HG02970 (cell line): ENCODE data around the gene EXOC1L.
"Not testable (repeated sequence)": the region's sequence is repeated elsewhere in the genome, so short reads cannot be mapped to it uniquely, and the experiment has no call there.

Experiments used
- ATAC-seq: cut with Tn5 transposase; IDR thresholded peaks from one replicate; pipeline ENCODE4 v1.9.1; 2021; ENCODE audit warnings: mild to moderate bottlenecking, moderate library complexity, moderate number of reproducible peaks; ENCODE audit not compliant: unreplicated experiment, low FRiP score

The EXOC1L gene

DNA sequence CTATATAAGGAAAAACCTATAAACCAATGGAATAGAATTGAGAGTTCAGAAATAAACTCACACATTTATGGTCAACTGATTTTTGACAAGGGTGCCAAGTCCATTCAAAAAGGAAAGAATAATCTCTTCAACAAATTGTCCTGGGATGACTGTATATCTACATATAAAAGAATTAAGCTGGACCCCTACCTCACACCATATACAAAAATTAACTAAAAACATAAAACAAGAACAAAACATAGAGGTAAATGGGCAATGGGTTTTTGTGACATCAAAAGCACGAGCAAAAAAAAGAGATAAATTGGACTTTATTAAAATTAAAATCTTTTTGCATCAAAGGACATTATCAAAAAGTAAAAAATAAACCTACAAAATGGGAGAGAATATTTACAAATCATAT, 18.3 kb downstream of the EXOC1L start:
- ATAC-seq = no peak

- ATAC-seq = no peak
Observed at GRCh38 chr4:55838356-55838755, 18.8 kb downstream of the EXOC1L start.

DNA sequence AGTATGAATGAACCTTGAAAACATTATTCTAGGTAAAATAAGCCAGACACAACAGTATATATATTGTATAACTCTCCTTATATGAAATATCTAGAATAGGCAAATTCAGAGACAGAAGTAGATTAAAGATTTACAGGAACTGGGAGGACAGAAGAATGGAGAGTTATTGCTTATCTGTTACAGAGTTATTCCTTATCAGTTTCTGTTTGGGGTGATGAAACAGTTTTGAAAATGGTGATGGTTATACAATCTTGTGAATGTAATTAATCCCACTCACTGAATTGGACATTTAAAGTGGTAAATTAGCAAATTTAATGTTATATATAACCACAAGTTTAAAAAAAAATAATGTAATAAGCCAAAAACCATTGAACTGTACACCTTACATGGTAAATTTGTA, 19.4 kb downstream of the EXOC1L start:
- ATAC-seq = no peak

GRCh38 chr4:55840956-55841355, 21.4 kb downstream of the EXOC1L start:
- ATAC-seq = no peak

GRCh38 chr4:55841373-55842239, 22.0 kb downstream of the EXOC1L start:
- not testable (repeated sequence) for ATAC-seq

DNA sequence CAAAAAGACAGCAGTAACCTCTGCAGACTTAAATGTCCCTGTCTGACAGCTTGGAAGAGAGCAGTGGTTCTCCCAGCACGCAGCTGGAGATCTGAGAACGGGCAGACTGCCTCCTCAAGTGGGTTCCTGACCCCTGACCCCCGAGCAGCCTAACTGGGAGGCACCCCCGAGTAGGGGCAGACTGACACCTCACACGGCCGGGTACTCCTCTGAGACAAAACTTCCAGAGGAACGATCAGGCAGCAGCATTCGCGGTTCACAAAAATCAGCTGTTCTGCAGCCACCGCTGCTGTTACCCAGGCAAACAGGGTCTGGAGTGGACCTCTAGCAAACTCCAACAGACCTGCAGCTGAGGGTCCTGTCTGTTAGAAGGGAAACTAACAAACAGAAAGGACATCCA, 22.7 kb downstream of the EXOC1L start:
- not testable (repeated sequence) for ATAC-seq

DNA sequence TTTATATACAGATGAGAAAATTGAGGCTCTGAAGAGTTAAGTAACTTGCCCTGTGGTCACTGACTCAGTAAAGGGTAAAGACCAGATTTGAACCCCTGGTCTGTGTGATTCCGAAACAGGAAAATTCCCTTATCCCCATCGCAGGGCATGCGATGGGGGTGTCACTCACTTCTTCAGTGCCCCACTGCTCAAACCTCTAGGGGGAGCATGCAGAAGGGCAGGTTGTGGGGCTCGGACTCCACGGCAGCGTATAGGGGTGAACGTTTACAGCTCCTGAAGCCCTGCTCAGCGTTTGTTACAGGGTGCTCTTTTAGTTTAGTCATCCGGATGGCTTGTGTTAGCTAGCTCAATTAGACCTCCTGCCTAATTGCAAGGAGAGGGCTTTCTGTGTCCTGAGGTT, 30.1 kb downstream of the EXOC1L start:
- ATAC-seq = no peak

DNA sequence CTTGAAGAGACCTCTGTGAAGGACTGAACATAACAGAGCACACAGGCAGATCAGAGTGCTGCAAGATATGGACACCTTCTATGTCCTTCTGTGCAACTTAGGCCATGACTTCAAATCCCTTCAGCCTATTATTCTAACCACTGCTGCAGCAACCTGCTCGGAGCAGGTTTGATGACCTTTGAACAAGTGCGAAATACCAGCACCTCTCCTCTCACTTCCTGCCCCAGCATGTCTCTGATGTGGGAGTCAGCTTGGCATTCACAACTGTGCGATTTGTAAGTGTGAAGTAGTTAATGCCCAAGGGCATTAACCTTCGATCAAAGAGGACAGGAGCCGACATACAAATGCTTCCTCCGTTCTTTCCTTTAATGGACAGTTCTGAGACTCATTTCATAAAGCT, 32.3 kb downstream of the EXOC1L start:
- ATAC-seq = no peak

GRCh38 chr4:55853484-55854046, 34.0 kb downstream of the EXOC1L start, which contains the start of gene EXOC1:
TSS of gene EXOC1 (plus strand) at chr4:55853648. CDS start at chr4:55858324, 4,676 bp downstream.
- ATAC-seq = peak; percentile 99

- no peak for ATAC-seq
Observed at GRCh38 chr4:55854129-55854528, 34.5 kb downstream of the EXOC1L start.

DNA sequence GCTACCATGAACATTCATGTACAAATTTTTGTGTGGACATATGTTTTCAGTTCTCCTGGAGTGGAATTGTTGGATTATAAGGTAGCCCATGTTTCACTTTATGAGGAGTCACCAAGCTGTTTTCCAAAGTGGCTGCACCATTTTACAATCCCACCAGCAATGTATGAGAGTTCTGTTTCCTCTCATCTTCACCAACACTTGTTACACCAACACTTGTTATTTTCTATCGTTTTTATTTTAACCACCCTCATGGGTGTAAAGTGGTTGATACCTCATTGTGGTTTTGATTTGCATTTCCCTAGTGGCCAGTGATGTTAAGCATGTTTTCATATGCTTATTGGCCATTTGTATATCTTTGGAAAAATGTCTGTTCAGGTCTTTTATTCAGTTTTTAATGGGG, 38.0 kb downstream of the EXOC1L start:
- no peak for ATAC-seq

DNA sequence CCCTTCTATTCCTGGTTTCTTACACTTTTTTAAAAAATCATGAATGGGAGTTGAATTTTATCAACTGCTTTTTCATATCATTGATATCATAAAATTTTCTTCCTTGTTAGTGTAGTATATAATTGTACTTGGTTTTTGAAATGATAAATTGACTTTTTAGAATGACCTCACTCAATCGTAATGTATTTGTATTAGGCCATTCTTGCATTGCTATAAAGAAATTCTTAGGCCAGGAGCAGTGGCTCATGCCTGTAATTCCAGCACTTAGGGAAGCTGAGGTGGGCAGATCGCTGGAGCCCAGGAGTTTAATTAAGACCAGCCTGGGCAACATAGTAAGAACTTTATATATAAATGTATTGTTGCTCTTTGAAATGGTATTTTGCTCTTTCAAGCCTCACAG, 40.1 kb downstream of the EXOC1L start:
- no peak for ATAC-seq

DNA sequence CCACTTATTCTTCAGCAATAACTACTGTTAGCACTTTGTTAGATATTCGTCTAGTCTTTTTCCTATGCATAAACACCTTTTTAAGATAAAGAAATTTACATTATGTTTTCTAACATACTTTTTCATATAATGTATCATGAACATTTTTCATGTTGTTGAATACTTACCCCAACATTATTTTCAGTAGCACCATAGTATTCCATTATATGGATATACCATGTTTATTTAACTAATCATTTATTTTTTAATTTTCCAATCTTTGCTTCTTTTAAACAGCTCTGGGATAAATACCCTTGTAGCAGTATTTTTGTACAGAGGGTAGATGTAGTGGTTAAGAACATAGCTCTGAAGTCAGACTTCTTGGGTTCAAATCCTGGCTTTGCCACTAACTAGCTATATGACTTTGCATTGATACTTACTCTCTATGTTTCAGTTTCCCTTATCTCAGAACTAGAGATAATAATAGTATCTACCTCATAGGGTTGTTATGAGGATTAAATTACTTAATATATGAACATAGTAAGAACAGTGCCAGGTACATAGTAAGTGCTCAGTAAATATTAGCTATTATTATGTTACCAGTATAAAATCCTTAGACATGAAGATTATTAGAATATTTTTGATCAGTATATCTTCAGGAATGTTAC, 45.1 kb downstream of the EXOC1L start:
- ATAC-seq = no peak

DNA sequence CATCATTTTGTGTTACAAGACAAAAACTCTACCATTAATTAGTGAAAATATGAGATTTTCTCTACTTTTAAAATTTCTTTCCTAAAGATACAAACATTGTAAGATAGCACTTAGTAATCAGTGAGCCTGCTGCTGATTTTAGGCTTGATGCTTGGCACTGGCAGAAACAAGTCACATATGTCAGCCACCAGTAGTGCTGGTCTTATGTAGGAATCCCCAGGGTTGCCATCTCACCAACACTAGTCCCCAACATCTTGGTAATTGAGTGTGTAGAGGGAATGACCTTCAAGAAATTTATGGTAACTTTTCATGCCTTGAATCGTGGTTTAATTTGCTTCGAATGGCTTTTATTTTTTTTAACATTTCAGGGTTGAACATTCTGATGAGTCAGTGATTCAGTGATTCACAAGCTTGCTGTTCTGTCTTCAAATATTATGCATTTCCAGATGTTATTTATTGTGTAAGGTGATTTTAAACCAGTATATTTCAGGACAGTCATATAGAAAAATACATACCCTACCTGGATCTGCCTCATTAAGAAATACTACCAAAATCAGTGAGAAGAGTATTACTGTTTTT, 45.7 kb downstream of the EXOC1L start:
- ATAC-seq = no peak

DNA sequence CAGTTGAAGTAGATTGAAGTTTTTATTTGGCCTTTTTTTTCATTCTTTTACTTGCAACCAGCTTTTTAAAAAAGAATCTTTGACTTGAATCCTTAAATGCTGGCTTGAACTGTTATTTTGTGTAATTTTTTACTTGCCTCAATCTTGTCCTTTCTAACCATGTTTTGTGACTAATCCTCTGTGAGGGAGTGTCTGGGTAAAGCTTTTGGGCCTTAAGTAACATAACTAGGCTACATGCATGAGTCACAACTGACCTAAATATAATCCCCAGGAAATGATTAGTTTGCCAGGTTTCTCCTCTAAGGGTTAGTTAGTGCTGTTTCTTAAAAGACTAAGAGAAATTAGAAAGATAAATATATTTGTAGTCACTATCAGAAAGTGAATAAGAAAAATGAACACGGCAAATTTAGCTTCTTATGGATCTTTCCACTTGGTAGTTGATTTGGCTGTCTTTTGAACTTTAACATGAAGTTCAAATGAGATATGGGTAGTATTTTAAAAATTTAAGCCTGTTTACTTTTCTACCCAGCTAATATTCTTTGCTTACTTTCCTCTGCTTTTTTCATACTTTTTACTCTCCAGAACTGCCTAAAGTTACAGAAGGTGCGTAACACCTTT, 46.8 kb downstream of the EXOC1L start:
- ATAC-seq = peak; percentile 66

DNA sequence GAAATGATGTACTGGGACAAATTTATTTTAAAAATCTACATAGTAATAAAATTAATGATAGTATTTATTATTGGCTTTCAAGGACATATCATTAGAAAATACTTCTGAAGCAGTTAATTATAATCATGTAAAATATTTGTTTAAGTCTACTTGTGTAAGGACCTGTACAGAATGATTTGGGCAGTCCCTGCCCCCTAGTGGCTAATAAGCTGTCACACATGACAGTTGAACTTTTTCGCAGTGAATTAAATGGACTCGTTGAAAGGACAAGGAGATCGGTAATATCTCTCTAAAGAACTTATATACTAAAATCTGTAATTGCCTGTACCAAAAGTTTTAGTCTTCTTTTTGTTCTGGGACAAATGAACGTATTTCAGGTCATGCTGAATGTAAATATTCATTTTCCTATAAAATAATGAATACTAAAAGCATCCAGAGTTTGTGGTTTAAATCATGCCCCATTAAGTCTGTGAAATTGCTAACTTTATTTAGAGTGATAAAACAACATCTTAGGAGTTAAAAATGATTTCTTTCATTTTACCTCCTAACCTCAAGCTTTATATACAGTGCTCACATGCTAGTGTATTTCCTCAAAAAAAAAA, 47.5 kb downstream of the EXOC1L start:
- peak; percentile 73 for ATAC-seq

DNA sequence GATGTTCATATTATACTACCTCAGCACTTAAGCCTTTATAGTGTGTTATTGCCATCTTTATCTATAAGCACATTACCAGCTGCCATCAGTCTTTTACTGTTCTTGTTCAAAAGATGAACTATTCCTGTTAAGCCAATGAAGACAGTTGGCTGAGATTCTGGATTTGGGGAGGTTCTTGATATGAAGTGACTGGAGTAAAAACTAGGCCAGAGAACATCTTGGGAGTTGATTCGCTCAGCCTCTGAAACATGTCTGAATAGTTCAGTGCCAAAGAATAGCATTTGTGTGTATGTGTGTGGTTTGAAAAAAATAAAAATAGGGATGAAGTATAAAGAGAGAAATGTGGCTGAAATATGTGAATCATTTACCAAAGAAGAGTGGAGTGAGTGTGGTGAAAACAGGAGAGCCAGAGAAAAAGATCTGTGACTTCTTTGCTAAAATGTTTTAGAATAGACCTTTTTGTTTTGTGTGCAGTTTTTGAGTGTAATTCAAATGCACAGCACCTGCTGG, 49.0 kb downstream of the EXOC1L start:
- ATAC-seq = no peak

DNA sequence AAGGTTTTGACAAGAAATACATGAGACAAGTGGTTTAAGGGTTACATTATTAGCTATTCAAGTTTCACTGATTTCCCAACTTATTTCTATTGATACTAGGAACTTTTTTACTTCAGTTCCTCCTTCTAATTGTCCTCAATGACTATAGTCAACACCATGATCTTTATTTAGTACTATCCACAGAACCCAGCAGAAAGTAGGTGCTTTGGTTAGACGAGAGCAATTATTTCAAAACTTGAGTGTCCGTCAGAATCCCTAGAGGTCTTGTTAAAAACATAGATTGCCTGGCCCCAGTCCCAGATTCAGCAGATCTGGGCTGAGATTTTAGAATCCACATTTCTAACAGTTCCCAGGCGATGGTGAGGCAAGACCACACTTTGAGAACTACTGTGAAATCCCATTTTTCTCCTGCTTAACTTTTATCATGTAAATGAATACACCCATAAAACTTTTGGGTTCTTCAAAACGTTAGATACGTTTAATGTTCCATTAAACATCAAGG, 51.8 kb downstream of the EXOC1L start:
- no peak for ATAC-seq

GRCh38 chr4:55874831-55875230, 55.2 kb downstream of the EXOC1L start:
- ATAC-seq = no peak

DNA sequence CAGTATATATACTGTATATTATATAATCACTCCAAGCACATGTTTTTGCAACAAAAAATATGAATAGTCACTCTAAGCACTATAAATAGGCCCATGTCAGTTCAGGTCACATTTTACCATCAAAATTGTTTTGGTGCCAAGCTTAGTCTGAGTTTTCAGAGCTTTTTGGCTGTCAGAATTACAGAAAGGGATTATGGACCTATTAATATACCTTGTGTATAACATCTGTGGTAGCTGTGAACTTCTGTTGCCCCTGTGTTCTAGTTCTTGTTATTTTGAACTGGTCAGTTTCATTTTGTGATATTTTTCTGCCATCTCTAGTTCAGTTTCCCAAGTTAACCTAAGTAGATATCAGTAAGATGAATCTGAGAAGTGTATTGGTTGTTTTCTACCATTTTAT, 56.8 kb downstream of the EXOC1L start:
- no peak for ATAC-seq
